Measurements from ENCODE around the gene KSR2.

KSR2 gene

GRCh38 chr12:117540011-117540410, 428.8 kb downstream of the KSR2 start:
- Mint-ChIP-seq H3K27me3 (ENCODE audit: low read depth) (no peaks in the 10 kb centered on the region), H3K4me1 (ENCODE audit: low read depth) (no peaks in the 10 kb centered on the region), H3K4me3 (no peak overlapping the region), H3K27ac (no peak overlapping the region), H3K9me3 (no peaks in the 10 kb centered on the region), H3K36me3 (ENCODE audit: low read depth) (no peaks in the 10 kb centered on the region)

GRCh38 chr12:117538926-117539325, 429.9 kb downstream of the KSR2 start:
- Mint-ChIP-seq H3K27ac (no peak overlapping the region), H3K4me3 (no peak overlapping the region), H3K4me1 (ENCODE audit: low read depth) (no peaks in the 10 kb centered on the region), H3K9me3 (no peaks in the 10 kb centered on the region), H3K27me3 (ENCODE audit: low read depth) (no peaks in the 10 kb centered on the region), H3K36me3 (ENCODE audit: low read depth) (no peaks in the 10 kb centered on the region)

GRCh38 chr12:117538032-117538690, 430.6 kb downstream of the KSR2 start:
- H3K27me3 Mint-ChIP-seq (ENCODE audit: low read depth) = no peaks in the 10 kb centered on the region
- no peaks in the 10 kb centered on the region for H3K9me3 Mint-ChIP-seq
- H3K27ac Mint-ChIP-seq = no peak overlapping the region
- no peaks in the 10 kb centered on the region for H3K36me3 Mint-ChIP-seq (ENCODE audit: low read depth)
- no peak overlapping the region for H3K4me3 Mint-ChIP-seq
- H3K4me1 Mint-ChIP-seq (ENCODE audit: low read depth) = no peaks in the 10 kb centered on the region

GRCh38 chr12:117533687-117534086, 435.1 kb downstream of the KSR2 start:
- Mint-ChIP-seq H3K9me3 (no peaks in the 10 kb centered on the region), H3K27me3 (ENCODE audit: low read depth) (no peaks in the 10 kb centered on the region), H3K4me1 (ENCODE audit: low read depth) (no peaks in the 10 kb centered on the region), H3K36me3 (ENCODE audit: low read depth) (no peaks in the 10 kb centered on the region), H3K27ac (no peak overlapping the region), H3K4me3 (no peak overlapping the region)

- Mint-ChIP-seq H3K4me3 (no peak overlapping the region), H3K27me3 (ENCODE audit: low read depth) (no peaks in the 10 kb centered on the region), H3K9me3 (no peaks in the 10 kb centered on the region), H3K4me1 (ENCODE audit: low read depth) (no peaks in the 10 kb centered on the region), H3K27ac (no peak overlapping the region), H3K36me3 (ENCODE audit: low read depth) (no peaks in the 10 kb centered on the region)
Observed at GRCh38 chr12:117530796-117531195, 438.0 kb downstream of the KSR2 start.

GRCh38 chr12:117528538-117528937, 440.3 kb downstream of the KSR2 start:
- H3K27me3 Mint-ChIP-seq (ENCODE audit: low read depth) = no peaks in the 10 kb centered on the region
- H3K27ac Mint-ChIP-seq = no peak overlapping the region
- H3K4me1 Mint-ChIP-seq (ENCODE audit: low read depth) = no peaks in the 10 kb centered on the region
- no peak overlapping the region for H3K4me3 Mint-ChIP-seq
- no peaks in the 10 kb centered on the region for H3K9me3 Mint-ChIP-seq
- H3K36me3 Mint-ChIP-seq (ENCODE audit: low read depth) = no peaks in the 10 kb centered on the region

- no peaks in the 10 kb centered on the region for H3K36me3 Mint-ChIP-seq (ENCODE audit: low read depth)
- no peak overlapping the region for H3K27ac Mint-ChIP-seq
- no peaks in the 10 kb centered on the region for H3K4me1 Mint-ChIP-seq (ENCODE audit: low read depth)
- no peaks in the 10 kb centered on the region for H3K9me3 Mint-ChIP-seq
- H3K27me3 Mint-ChIP-seq (ENCODE audit: low read depth) = no peaks in the 10 kb centered on the region
- H3K4me3 Mint-ChIP-seq = no peak overlapping the region
Observed at GRCh38 chr12:117527479-117527855, 441.3 kb downstream of the KSR2 start.

- no peak overlapping the region for H3K4me3 Mint-ChIP-seq
- no peaks in the 10 kb centered on the region for H3K9me3 Mint-ChIP-seq
- no peak overlapping the region for H3K27ac Mint-ChIP-seq
- no peaks in the 10 kb centered on the region for H3K36me3 Mint-ChIP-seq (ENCODE audit: low read depth)
- H3K4me1 Mint-ChIP-seq (ENCODE audit: low read depth) = no peaks in the 10 kb centered on the region
- H3K27me3 Mint-ChIP-seq (ENCODE audit: low read depth) = no peaks in the 10 kb centered on the region
Observed at GRCh38 chr12:117526757-117527478, 441.9 kb downstream of the KSR2 start.

GRCh38 chr12:117525766-117526165, 443.0 kb downstream of the KSR2 start:
- Mint-ChIP-seq H3K27me3 (ENCODE audit: low read depth) (no peaks in the 10 kb centered on the region), H3K9me3 (no peaks in the 10 kb centered on the region), H3K36me3 (ENCODE audit: low read depth) (no peaks in the 10 kb centered on the region), H3K27ac (no peak overlapping the region), H3K4me3 (no peak overlapping the region), H3K4me1 (ENCODE audit: low read depth) (no peaks in the 10 kb centered on the region)

- H3K27me3 Mint-ChIP-seq (ENCODE audit: low read depth) = no peaks in the 10 kb centered on the region
- H3K36me3 Mint-ChIP-seq (ENCODE audit: low read depth) = no peaks in the 10 kb centered on the region
- no peaks in the 10 kb centered on the region for H3K4me1 Mint-ChIP-seq (ENCODE audit: low read depth)
- H3K27ac Mint-ChIP-seq = no peak overlapping the region
- no peak overlapping the region for H3K4me3 Mint-ChIP-seq
- no peaks in the 10 kb centered on the region for H3K9me3 Mint-ChIP-seq
Observed at GRCh38 chr12:117524806-117525205, 444.0 kb downstream of the KSR2 start.

GRCh38 chr12:117523971-117524370, 444.8 kb downstream of the KSR2 start:
- no peaks in the 10 kb centered on the region for H3K9me3 Mint-ChIP-seq
- no peak overlapping the region for H3K27ac Mint-ChIP-seq
- H3K36me3 Mint-ChIP-seq (ENCODE audit: low read depth) = no peaks in the 10 kb centered on the region
- no peaks in the 10 kb centered on the region for H3K4me1 Mint-ChIP-seq (ENCODE audit: low read depth)
- no peak overlapping the region for H3K4me3 Mint-ChIP-seq
- H3K27me3 Mint-ChIP-seq (ENCODE audit: low read depth) = no peaks in the 10 kb centered on the region

GRCh38 chr12:117522559-117522958, 446.2 kb downstream of the KSR2 start:
- Mint-ChIP-seq H3K9me3 (peaks cover 4% of the 10 kb centered on the region), H3K27me3 (ENCODE audit: low read depth) (no peaks in the 10 kb centered on the region), H3K36me3 (ENCODE audit: low read depth) (no peaks in the 10 kb centered on the region), H3K4me3 (no peak overlapping the region), H3K27ac (no peak overlapping the region), H3K4me1 (ENCODE audit: low read depth) (no peaks in the 10 kb centered on the region)

- no peaks in the 10 kb centered on the region for H3K27me3 Mint-ChIP-seq (ENCODE audit: low read depth)
Observed at GRCh38 chr12:117521867-117522266, 446.9 kb downstream of the KSR2 start.

GRCh38 chr12:117521346-117521745, 447.4 kb downstream of the KSR2 start:
- Mint-ChIP-seq H3K4me1 (ENCODE audit: low read depth) (no peaks in the 10 kb centered on the region), H3K4me3 (no peak overlapping the region), H3K9me3 (peaks cover 4% of the 10 kb centered on the region), H3K27ac (no peak overlapping the region), H3K36me3 (ENCODE audit: low read depth) (no peaks in the 10 kb centered on the region), H3K27me3 (ENCODE audit: low read depth) (no peaks in the 10 kb centered on the region)

More at GRCh38 chr12:117521867-117522266, 446.9 kb downstream of the KSR2 start:
- no peak overlapping the region for H3K4me3 Mint-ChIP-seq
- peaks cover 4% of the 10 kb centered on the region for H3K9me3 Mint-ChIP-seq
- H3K27ac Mint-ChIP-seq = no peak overlapping the region
- no peaks in the 10 kb centered on the region for H3K36me3 Mint-ChIP-seq (ENCODE audit: low read depth)
- no peaks in the 10 kb centered on the region for H3K4me1 Mint-ChIP-seq (ENCODE audit: low read depth)

- Mint-ChIP-seq H3K4me1 (ENCODE audit: low read depth) (no peaks in the 10 kb centered on the region), H3K4me3 (no peak overlapping the region), H3K27ac (no peak overlapping the region), H3K9me3 (peaks cover 4% of the 10 kb centered on the region), H3K36me3 (ENCODE audit: low read depth) (no peaks in the 10 kb centered on the region), H3K27me3 (ENCODE audit: low read depth) (no peaks in the 10 kb centered on the region)
Observed at GRCh38 chr12:117518594-117519270, 450.1 kb downstream of the KSR2 start.
